WTC11 (cell line): ENCODE measurements around the gene TPM2. TPM values are rescaled to one million over a fixed set of nuclear protein-coding genes. Genes with fewer than 3 reads are reported as not detected.

Source experiments
- ATAC-seq: fragments of 200-7000 bp; cut with Tn5 transposase; 2 replicates; pipeline ENCODE4 v1.10.0; 2021; ENCODE audit warnings: mild to moderate bottlenecking, moderate library complexity
- CTCF ChIA-PET: fragments of 300-600 bp; sonication (Branson Sonifier 250); formaldehyde crosslinking; loops from one replicate; lab custom pipeline; 2021; ENCODE audit warnings: antibody characterized with exemption; lab: Charles Lee
- POLR2A ChIA-PET: fragments of 350-600 bp; sonication (Branson Sonifier 250); formaldehyde crosslinking; loops from one replicate; lab custom pipeline; 2021; ENCODE audit warnings: antibody characterized with exemption; lab: Charles Lee
- DNase-seq: peaks from one replicate; pipeline ENCODE4 v3.0.0; 2021; ENCODE audit warnings: low spot score
- H3K27ac Mint-ChIP-seq: 2 replicates; pipeline ENCODE4 v1.8.0; 2021; ENCODE audit warnings: mixed read lengths
- H3K27me3 Mint-ChIP-seq: 2 replicates; pipeline ENCODE4 v1.8.0; 2021; ENCODE audit warnings: low read depth, mild to moderate bottlenecking, moderate library complexity, mixed read lengths
- H3K36me3 Mint-ChIP-seq: 2 replicates; pipeline ENCODE4 v1.8.0; 2021; ENCODE audit warnings: mixed read lengths
- H3K4me1 Mint-ChIP-seq: 2 replicates; pipeline ENCODE4 v1.8.0; 2022; ENCODE audit warnings: mixed read lengths
- H3K4me3 Mint-ChIP-seq: 2 replicates; pipeline ENCODE4 v1.8.0; 2021; ENCODE audit warnings: mild to moderate bottlenecking, moderate library complexity, mixed read lengths
- H3K9me3 Mint-ChIP-seq: 2 replicates; pipeline ENCODE4 v1.8.0; 2021; ENCODE audit warnings: mixed read lengths
- CTCF ChIP-seq: fragments of 200-600 bp; IDR thresholded peaks from 2 replicates; pipeline ENCODE4 v1.8.0; 2022; ENCODE audit warnings: antibody characterized with exemption
- EMX1 ChIP-seq: fragments of 250-450 bp; sonication (Bioruptor Pico); IDR thresholded peaks from 2 replicates; pipeline ENCODE4 v1.8.0; 2021; ENCODE audit warnings: mild to moderate bottlenecking
- ERG ChIP-seq: fragments of 250-450 bp; sonication (Bioruptor Pico); IDR thresholded peaks from 2 replicates; pipeline ENCODE4 v1.8.0; 2021; ENCODE audit warnings: mild to moderate bottlenecking
- HMGA2 ChIP-seq: fragments of 250-450 bp; sonication (Bioruptor Pico); IDR thresholded peaks from 2 replicates; pipeline ENCODE4 v1.4.0; 2021; ENCODE audit warnings: mild to moderate bottlenecking, moderate library complexity
- NFE2L1 ChIP-seq: sonication (generic); formaldehyde crosslinking; IDR thresholded peaks from 2 replicates; pipeline ENCODE4 v1.8.1; 2023; ENCODE audit warnings: missing genetic modification reagents
- NR3C1 ChIP-seq: sonication (generic); formaldehyde crosslinking; conservative IDR thresholded peaks from 2 replicates; pipeline ENCODE4 v1.8.1; 2023; ENCODE audit warnings: low read depth, mild to moderate bottlenecking, missing genetic modification reagents
- OVOL2 ChIP-seq: fragments of 250-450 bp; sonication (Bioruptor Pico); IDR thresholded peaks from 2 replicates; pipeline ENCODE4 v1.9.0; 2021; ENCODE audit warnings: mild to moderate bottlenecking, borderline replicate concordance
- TEAD1 ChIP-seq: sonication (generic); formaldehyde crosslinking; IDR thresholded peaks from 2 replicates; pipeline ENCODE4 v1.8.0; 2022; ENCODE audit warnings: mild to moderate bottlenecking, missing genetic modification reagents
- TP53 ChIP-seq: sonication (generic); formaldehyde crosslinking; IDR thresholded peaks from 2 replicates; pipeline ENCODE4 v1.8.1; 2023; ENCODE audit warnings: mild to moderate bottlenecking, missing genetic modification reagents
- USF1 ChIP-seq: sonication (generic); formaldehyde crosslinking; IDR thresholded peaks from 2 replicates; pipeline ENCODE4 v1.8.0; 2022; ENCODE audit warnings: mild to moderate bottlenecking, missing genetic modification reagents
- ZBTB43 ChIP-seq: sonication (generic); formaldehyde crosslinking; IDR thresholded peaks from 2 replicates; pipeline ENCODE4 v1.8.1; 2023; ENCODE audit warnings: mild to moderate bottlenecking, missing genetic modification reagents
- ZNF396 ChIP-seq: fragments of 250-450 bp; sonication (Bioruptor Pico); IDR thresholded peaks from 2 replicates; pipeline ENCODE4 v1.8.0; 2021; ENCODE audit warnings: mild to moderate bottlenecking, moderate library complexity, borderline replicate concordance
- ZNF416 ChIP-seq: fragments of 250-450 bp; sonication (Bioruptor Pico); IDR thresholded peaks from 2 replicates; pipeline ENCODE4 v1.9.0; 2021; ENCODE audit warnings: mild to moderate bottlenecking, inconsistent platforms
- ZNF423 ChIP-seq: fragments of 250-450 bp; sonication (Bioruptor Pico); IDR thresholded peaks from 2 replicates; pipeline ENCODE4 v2.1.2; 2022; ENCODE audit warnings: mild to moderate bottlenecking, moderate library complexity
- ZNF425 ChIP-seq: fragments of 250-450 bp; sonication (Bioruptor Pico); conservative IDR thresholded peaks from 2 replicates; pipeline ENCODE4 v1.9.0; 2021; ENCODE audit warnings: mild to moderate bottlenecking
- total RNA-seq: library from RNA; stranded (reverse); gene quantifications from 3 replicates; pipeline ENCODE4 v1.2.3, GENCODE V29; 2021

TPM2 gene
- total RNA-seq, 1 experiment from 2014 or later: 146 TPM

GRCh38 chr9:35726931-35727330 is 37.2 kb upstream of the TPM2 start:
- ChIA-PET CTCF (interaction anchor here (0.9 to 8.3 kb wide), 17 partner anchors 9 to 611 kb away, joined by 3 to 103 read pairs (median 11); partner anchors contain the start of genes ARHGEF39, ATOSB, CCDC107 and GBA2), POLR2A (interaction anchor here (0.8 to 2.6 kb wide), 6 partner anchors 23 to 62 kb away, joined by 3 to 14 read pairs (median 4); partner anchors contain the start of genes GBA2, RGP1 and TPM2)
- Mint-ChIP-seq H3K27ac (no peak overlapping the region; the same call in none of the 2 replicates), H3K4me1 (peaks cover 7% of the 10 kb centered on the region; the same call in 1 of the 2 replicates), H3K36me3 (peaks cover 27% of the 10 kb centered on the region), H3K27me3 (no peaks in the 10 kb centered on the region), H3K4me3 (no peak overlapping the region), H3K9me3 (no peaks in the 10 kb centered on the region)
- TF ChIP-seq ZNF416 (CRISPR knock-in tag): no peak
- no peak for TF ChIP-seq USF1 (CRISPR knock-in tag)
- no peak for TF ChIP-seq HMGA2 (CRISPR knock-in tag)
- TF ChIP-seq ZNF423 (CRISPR knock-in tag): no peak
- TF ChIP-seq TEAD1 (CRISPR knock-in tag): no peak
- TF ChIP-seq ERG: no peak
- no peak for TF ChIP-seq EMX1 (CRISPR knock-in tag)
- no peak for TF ChIP-seq CTCF
- ATAC-seq (no peak), DNase-seq (no peak)

GRCh38 chr9:35725362-35725761 is 35.6 kb upstream of the TPM2 start:
- no peak for DNase-seq

More at GRCh38 chr9:35725362-35725761, 35.6 kb upstream of the TPM2 start:
- TF ChIP-seq ZNF396 (CRISPR knock-in tag) (no peak), NR3C1 (CRISPR knock-in tag) (no peak), NFE2L1 (CRISPR knock-in tag) (no peak), ZNF425 (CRISPR knock-in tag) (no peak), OVOL2 (CRISPR knock-in tag) (no peak), TP53 (CRISPR knock-in tag) (no peak), ZBTB43 (no peak)
- Mint-ChIP-seq H3K4me1 (no peaks in the 10 kb centered on the region; the same call in 1 of the 2 replicates), H3K36me3 (peaks cover 41% of the 10 kb centered on the region), H3K9me3 (no peaks in the 10 kb centered on the region), H3K27me3 (no peaks in the 10 kb centered on the region), H3K4me3 (no peak overlapping the region), H3K27ac (no peak overlapping the region)
- POLR2A ChIA-PET: no interaction called here
- ATAC-seq: no peak
- CTCF ChIA-PET: interaction anchor here (1.2 to 8.3 kb wide), 4 partner anchors 11 to 65 kb away, joined by 3 to 103 read pairs (median 13); partner anchors contain the start of gene ARHGEF39
